ENCODE results near the gene SDK1.
A peak's percentile ranks its signal among the peaks of the same experiment; 100 is the strongest.
"Not testable (repeated sequence)": the region's sequence is repeated elsewhere in the genome, so short reads cannot be mapped to it uniquely, and the experiment has no call there.

The SDK1 gene

DNA sequence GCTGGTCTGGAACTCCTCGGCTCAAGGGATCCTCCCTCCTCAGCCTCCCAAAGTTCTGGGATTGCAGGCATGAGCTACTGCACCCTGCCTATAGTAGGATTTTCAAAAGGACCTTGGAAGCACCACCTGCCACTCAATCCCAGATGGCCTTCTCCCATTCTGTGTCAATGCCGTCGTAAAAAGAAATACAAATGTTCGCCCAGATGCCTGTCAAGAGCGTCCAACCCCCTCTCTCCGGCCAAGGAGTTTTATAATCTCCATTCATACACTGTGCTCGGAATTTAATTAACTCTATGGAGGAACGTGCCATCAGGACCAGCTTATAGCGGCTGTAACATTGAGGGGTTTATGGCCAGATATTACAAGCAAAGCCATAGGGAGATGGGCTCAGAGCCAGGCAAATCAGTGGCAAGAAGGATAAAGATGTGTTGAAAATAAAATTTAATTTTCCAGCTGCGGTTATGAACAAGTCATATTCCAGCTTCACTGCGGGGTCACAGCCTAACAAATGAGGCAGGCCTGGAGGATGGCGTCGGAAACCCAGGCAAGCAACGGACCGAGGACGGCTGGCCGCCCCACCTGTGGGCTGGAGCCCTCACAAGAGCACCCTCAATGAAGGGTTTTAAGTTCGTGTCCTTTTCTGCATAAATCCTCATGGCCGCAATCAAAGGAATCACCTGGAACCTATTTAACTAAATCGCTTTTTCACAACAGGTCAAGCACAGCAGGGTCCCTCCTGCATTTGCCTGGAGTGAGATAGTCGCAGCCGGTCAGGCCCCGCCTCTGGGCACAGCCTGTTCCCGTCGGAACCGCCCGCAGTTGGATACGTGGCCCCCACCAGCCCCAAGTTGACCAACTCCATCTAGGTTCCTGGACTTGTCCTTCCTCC lies 1006.5 kb downstream of the SDK1 start:
- peak; percentile 45 for DNase-seq

DNA sequence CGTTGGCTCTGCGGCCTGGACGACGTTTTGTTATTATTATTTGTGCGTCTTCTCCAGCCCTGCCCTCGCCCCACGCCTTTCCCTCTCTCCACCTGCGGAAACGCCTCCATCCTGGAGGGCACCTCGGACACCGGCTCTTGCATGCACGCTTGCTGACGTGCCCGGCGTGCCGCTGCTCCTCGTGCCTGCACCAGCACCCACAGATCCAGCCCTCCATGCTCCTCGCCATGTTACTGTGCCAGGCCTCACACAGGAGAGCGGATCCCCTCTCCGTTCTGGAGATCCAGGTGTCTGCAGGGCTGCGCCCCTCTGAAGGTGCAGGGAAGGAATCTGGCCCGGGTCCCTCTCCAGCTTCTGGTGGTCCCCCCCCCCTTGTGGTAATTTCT lies 1007.1 kb downstream of the SDK1 start:
- no peak for DNase-seq

DNA sequence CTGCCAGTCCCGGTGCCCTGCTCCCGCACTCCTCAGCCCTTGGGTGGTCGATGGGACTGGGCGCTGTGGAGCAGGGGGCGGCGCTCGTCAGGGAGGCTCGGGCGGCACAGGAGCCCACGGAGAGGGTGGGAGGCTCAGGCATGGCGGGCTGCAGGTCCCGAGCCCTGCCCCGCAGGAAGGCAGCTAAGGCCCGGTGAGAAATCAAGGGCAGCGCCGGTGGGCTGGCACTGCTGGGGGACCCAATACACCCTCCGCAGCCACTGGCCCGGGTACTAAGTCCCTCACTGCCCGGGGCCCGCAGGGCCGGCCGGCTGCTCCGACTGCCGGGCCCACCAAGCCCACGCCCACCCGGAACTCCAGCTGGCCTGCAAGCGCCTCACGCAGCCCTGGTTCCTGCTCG lies 1012.9 kb downstream of the SDK1 start:
- DNase-seq = not testable (repeated sequence)

DNA sequence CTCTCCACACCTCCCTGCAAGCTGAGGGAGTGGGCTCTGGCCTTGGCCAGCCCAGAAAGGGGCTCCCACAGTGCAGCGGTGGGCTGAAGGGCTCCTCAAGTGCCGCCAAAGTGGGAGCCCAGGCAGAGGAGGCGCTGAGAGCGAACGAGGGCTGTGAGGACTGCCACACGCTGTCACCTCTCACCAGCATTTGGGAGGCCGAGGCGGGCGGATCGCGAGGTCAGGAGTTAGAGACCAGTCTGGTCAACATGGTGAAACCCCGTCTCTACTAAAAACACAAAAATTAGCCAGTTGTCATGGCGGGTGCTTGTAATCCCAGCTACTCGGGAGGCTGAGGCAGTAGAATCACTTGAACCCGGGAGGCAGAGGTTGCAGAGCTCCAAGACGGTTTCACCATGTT lies 1013.3 kb downstream of the SDK1 start:
- not testable (repeated sequence) for DNase-seq
